Subcutaneous adipose tissue (tissue), 4 donors: Measurements from ENCODE around the gene SLC34A2. TPM values are rescaled to one million over a fixed set of nuclear protein-coding genes. Genes with fewer than 3 reads are reported as not detected.

Experiments used
- total RNA-seq, 4 donors: library from RNA; depleted of rRNA; stranded (reverse); fragments of >200 nt; gene quantifications; one replicate each; pipeline ENCODE4 v1.1.0, GENCODE V29; 2016
- TF ChIP-seq, protein P1 (sequence below): fragments of 450-650 bp; IDR thresholded peaks from one replicate; pipeline ENCODE4 v1.5.1; 2016; ENCODE audit warnings: low read depth, mild to moderate bottlenecking, control low read depth, antibody characterized with exemption, moderate library complexity

The SLC34A2 gene
- total RNA-seq, 4 donors from 2014 or later: not detected

DNA sequence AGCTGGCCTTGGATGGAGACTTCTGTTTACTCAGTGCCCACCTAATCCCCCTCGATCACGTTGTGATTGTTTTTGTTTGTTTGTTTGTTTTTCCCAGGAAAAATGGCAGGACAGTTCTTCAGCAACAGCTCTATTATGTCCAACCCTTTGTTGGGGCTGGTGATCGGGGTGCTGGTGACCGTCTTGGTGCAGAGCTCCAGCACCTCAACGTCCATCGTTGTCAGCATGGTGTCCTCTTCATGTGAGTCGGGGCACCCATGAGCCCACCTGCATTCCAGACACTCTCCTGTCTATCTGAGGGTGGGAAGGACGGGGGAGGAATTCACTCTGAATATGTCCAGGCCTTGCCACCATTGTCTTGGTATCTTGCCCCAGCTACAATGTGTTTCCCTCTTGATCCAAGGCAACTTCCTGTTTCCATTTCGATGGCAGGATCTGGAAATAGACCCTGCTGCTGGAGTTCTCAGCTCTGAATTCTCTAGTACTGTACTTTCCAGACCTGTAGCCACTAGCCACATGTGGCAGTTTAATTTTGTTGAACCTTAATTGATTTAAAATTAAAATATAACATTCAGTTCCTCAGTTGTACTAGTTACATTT is 10.5 kb downstream of the SLC34A2 start:
- TF ChIP-seq, protein P1, sequence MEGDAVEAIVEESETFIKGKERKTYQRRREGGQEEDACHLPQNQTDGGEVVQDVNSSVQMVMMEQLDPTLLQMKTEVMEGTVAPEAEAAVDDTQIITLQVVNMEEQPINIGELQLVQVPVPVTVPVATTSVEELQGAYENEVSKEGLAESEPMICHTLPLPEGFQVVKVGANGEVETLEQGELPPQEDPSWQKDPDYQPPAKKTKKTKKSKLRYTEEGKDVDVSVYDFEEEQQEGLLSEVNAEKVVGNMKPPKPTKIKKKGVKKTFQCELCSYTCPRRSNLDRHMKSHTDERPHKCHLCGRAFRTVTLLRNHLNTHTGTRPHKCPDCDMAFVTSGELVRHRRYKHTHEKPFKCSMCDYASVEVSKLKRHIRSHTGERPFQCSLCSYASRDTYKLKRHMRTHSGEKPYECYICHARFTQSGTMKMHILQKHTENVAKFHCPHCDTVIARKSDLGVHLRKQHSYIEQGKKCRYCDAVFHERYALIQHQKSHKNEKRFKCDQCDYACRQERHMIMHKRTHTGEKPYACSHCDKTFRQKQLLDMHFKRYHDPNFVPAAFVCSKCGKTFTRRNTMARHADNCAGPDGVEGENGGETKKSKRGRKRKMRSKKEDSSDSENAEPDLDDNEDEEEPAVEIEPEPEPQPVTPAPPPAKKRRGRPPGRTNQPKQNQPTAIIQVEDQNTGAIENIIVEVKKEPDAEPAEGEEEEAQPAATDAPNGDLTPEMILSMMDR: no peak

DNA sequence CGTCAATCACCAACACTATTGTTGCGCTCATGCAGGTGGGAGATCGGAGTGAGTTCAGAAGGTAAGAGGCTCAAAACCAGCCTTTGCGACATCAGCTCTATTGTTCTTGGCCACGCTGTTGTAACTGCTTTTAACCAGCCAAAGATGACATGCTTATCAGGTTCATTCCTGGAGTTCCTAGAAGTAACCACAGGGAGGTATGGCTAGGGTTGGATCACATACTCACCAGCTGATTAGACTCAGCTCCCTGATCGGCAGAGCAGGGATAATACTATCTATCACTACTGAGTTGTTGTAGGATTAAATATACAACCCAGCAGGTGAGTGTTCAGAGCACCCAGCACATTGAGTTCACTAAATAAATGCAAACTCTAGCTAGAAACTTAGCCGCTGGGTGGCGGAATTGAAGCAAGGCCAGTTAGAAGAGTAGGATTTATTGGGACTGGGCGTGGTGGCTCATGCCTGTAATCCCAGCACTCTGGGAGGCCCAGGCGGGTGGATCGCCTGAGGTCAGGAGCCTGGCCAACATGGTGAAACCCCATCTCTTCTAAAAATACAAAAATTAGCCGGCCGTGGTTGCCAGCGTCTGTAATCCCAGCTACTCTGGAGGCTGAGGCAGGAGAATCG is 12.4 kb downstream of the SLC34A2 start:
- TF ChIP-seq, protein P1: no peak

DNA sequence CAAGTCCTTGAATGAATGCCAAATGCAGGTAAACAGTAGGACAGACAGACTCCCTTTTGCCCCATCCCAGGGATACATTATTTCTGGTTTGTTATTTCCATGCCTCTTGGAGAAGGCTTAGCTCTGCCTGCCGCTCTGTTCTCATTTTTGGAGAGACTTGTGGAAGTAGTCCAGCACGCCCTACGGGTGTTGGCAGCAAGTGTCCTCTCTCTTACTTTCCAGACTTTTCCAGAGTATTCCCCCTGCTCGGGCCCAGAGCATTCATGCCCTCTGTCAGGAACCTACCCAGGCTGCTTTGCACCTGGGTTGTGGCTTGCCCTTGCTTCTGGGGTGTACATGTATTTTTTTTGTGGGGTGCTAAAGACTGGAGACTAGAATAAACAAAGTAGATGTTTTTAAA is 15.3 kb downstream of the SLC34A2 start:
- TF ChIP-seq, protein P1: no peak

DNA sequence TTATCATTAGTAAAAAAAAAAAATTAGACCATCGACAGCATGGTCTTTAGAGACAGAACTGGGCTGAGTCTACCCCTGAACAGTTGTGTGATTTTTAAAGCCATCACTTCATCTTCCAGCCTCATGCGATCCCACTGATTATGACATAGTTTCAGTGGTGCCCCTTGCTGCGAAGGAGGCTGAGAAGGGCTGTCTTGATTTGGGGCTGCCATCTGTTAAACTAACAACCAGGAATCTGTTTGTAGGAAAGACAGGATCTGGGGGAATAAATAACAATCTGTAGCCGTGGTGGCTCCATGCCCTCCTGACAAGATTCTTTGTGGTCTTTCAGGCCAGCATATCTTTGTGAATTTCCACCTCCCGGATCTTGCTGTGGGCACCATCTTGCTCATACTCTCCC is 17.1 kb downstream of the SLC34A2 start:
- TF ChIP-seq, protein P1: no peak

DNA sequence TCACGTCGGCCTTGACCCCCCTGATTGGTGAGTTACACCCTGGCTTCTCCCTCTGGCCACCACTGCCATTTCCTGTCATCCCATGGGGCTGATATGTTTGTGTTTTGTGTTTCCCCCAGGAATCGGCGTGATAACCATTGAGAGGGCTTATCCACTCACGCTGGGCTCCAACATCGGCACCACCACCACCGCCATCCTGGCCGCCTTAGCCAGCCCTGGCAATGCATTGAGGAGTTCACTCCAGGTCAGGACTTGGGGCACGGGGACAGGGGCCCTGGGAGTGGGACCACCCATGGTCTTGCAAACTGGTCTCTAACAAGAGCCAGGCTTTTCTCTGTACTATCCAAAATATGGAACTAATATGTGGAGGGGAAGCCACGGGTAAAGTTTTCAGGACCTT is 18.7 kb downstream of the SLC34A2 start:
- TF ChIP-seq, protein P1: no peak

DNA sequence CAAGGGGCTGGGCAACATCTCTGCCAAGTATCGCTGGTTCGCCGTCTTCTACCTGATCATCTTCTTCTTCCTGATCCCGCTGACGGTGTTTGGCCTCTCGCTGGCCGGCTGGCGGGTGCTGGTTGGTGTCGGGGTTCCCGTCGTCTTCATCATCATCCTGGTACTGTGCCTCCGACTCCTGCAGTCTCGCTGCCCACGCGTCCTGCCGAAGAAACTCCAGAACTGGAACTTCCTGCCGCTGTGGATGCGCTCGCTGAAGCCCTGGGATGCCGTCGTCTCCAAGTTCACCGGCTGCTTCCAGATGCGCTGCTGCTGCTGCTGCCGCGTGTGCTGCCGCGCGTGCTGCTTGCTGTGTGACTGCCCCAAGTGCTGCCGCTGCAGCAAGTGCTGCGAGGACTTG is 20.6 kb downstream of the SLC34A2 start:
- TF ChIP-seq, protein P1: no peak

DNA sequence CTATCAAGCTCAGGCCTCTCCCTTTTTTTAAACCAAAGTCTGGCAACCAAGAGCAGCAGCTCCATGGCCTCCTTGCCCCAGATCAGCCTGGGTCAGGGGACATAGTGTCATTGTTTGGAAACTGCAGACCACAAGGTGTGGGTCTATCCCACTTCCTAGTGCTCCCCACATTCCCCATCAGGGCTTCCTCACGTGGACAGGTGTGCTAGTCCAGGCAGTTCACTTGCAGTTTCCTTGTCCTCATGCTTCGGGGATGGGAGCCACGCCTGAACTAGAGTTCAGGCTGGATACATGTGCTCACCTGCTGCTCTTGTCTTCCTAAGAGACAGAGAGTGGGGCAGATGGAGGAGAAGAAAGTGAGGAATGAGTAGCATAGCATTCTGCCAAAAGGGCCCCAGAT is 21.5 kb downstream of the SLC34A2 start:
- TF ChIP-seq, protein P1: no peak
